K562 (cell line): ENCODE measurements around the gene IQCK.

ENCODE experiments used
- EZH2 ChIP-seq: IDR thresholded peaks from 2 replicates; pipeline ENCODE4 v1.6.1; 2012; ENCODE audit warnings: low read depth, mild to moderate bottlenecking, inconsistent platforms, low read length, borderline replicate concordance
- POLR2G ChIP-seq: fragments of 200-400 bp; formaldehyde crosslinking; IDR thresholded peaks from 2 replicates; pipeline ENCODE4 v1.6.1; 2017; ENCODE audit warnings: low read depth, mild to moderate bottlenecking, antibody characterized with exemption, low read length, moderate library complexity
- SMAD3 ChIP-seq: fragments of 450-650 bp; formaldehyde crosslinking; conservative IDR thresholded peaks from 2 replicates; pipeline ENCODE4 v1.4.0; 2020; ENCODE audit warnings: mild to moderate bottlenecking
- TCF7L2 ChIP-seq: fragments of 150-350 bp; IDR thresholded peaks from 2 replicates; pipeline ENCODE4 v1.6.1; 2016; ENCODE audit warnings: low read depth, mild to moderate bottlenecking, low read length, moderate library complexity
- ZNF830 ChIP-seq: fragments of 250-450 bp; sonication (Bioruptor Pico); IDR thresholded peaks from 2 replicates; pipeline ENCODE4 v1.5.0; 2021; ENCODE audit warnings: mild to moderate bottlenecking
- TF ChIP-seq, protein P1 (sequence below), 3 experiments: IDR thresholded peaks in 2 of 3; conservative IDR thresholded peaks in 1 of 3; 2 replicates each; pipeline ENCODE4 v1.5.1; 2011 to 2012; ENCODE audit warnings: low read length in 3 of 3, mild to moderate bottlenecking in 3 of 3, control low read depth in 2 of 3, improper control_type of control experiment in 1 of 3, inconsistent platforms in 1 of 3, low read depth in 1 of 3, mixed read lengths in 1 of 3, moderate library complexity in 1 of 3; ENCODE audit not compliant: insufficient read depth in 2 of 3
- TF ChIP-seq, protein P2 (sequence below): fragments of 200-800 bp; sonication (Bioruptor generic); IDR thresholded peaks from 2 replicates; pipeline ENCODE4 v1.6.1; 2017; ENCODE audit warnings: missing genetic modification characterization, missing compliant biosample characterization

DNA sequence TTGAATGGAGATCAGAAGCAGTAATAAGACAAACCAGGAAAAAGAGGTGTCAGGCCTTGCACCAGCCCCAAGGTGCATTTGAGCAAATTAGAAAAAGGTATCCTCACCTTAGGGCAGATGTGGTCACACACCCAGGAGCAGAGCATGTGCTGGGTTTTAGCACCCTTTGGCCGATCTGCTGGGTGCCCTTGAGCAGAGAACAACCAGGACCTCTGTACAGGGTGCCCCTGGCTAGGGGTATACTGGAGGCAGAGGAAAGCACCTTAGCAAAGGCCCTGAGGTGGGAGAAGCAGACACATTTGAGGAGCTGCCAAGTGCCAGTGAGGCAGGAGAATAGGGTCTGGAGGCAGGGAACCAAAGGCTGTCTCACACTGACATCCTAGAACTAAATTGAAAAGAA is 67.0 kb downstream of the IQCK start:
- TF ChIP-seq EZH2 (no peak), ZNF830 (no peak), POLR2G (no peak), SMAD3 (CRISPR knock-in tag) (no peak), TCF7L2 (no peak)
- TF ChIP-seq, protein P1, sequence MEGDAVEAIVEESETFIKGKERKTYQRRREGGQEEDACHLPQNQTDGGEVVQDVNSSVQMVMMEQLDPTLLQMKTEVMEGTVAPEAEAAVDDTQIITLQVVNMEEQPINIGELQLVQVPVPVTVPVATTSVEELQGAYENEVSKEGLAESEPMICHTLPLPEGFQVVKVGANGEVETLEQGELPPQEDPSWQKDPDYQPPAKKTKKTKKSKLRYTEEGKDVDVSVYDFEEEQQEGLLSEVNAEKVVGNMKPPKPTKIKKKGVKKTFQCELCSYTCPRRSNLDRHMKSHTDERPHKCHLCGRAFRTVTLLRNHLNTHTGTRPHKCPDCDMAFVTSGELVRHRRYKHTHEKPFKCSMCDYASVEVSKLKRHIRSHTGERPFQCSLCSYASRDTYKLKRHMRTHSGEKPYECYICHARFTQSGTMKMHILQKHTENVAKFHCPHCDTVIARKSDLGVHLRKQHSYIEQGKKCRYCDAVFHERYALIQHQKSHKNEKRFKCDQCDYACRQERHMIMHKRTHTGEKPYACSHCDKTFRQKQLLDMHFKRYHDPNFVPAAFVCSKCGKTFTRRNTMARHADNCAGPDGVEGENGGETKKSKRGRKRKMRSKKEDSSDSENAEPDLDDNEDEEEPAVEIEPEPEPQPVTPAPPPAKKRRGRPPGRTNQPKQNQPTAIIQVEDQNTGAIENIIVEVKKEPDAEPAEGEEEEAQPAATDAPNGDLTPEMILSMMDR (IDR thresholded peaks at IDR 0.05 in 2 of 3, conservative IDR thresholded peaks at IDR 0.05 in 1 of 3; ENCODE audit: insufficient read depth in 2 of 3, low read depth in 1 of 3, low read length in 3 of 3): no peak
- TF ChIP-seq, protein P2, sequence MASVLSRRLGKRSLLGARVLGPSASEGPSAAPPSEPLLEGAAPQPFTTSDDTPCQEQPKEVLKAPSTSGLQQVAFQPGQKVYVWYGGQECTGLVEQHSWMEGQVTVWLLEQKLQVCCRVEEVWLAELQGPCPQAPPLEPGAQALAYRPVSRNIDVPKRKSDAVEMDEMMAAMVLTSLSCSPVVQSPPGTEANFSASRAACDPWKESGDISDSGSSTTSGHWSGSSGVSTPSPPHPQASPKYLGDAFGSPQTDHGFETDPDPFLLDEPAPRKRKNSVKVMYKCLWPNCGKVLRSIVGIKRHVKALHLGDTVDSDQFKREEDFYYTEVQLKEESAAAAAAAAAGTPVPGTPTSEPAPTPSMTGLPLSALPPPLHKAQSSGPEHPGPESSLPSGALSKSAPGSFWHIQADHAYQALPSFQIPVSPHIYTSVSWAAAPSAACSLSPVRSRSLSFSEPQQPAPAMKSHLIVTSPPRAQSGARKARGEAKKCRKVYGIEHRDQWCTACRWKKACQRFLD (CRISPR knock-in tag): no peak
